ENCODE measurements around the gene REP15.
"Not testable (repeated sequence)": the region's sequence is repeated elsewhere in the genome, so short reads cannot be mapped to it uniquely, and the experiment has no call there.

DNA sequence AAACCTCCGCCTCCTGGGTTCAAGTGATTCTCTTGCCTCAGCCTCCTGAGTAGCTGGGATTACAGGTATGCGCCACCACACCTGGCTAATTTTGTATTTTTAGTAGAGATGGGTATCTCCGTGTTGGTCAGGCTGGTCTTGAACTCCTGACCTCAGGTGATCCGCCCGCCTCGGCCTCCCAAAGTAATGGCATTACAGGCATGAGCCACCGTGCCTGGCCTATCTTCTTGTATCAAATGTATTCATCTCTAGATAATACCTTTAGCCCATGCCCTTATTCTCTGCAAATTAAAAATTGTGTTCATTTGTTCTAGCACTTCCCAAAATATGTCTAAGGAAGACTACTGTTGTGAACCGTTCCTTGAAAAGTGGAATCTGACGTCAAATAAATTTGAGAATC lies 38.1 kb downstream of the REP15 start:
- TF ChIP-seq MYC (IDR thresholded peaks at IDR 0.05; ENCODE audit: low read depth, low read length); POLR2A (IDR thresholded peaks at IDR 0.05; ENCODE audit: extremely low read depth, insufficient read length): not testable (repeated sequence)
- TF ChIP-seq, protein P1, sequence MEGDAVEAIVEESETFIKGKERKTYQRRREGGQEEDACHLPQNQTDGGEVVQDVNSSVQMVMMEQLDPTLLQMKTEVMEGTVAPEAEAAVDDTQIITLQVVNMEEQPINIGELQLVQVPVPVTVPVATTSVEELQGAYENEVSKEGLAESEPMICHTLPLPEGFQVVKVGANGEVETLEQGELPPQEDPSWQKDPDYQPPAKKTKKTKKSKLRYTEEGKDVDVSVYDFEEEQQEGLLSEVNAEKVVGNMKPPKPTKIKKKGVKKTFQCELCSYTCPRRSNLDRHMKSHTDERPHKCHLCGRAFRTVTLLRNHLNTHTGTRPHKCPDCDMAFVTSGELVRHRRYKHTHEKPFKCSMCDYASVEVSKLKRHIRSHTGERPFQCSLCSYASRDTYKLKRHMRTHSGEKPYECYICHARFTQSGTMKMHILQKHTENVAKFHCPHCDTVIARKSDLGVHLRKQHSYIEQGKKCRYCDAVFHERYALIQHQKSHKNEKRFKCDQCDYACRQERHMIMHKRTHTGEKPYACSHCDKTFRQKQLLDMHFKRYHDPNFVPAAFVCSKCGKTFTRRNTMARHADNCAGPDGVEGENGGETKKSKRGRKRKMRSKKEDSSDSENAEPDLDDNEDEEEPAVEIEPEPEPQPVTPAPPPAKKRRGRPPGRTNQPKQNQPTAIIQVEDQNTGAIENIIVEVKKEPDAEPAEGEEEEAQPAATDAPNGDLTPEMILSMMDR (IDR thresholded peaks at IDR 0.05; ENCODE audit: low read depth, low read length): not testable (repeated sequence)
- TF ChIP-seq, protein P2, sequence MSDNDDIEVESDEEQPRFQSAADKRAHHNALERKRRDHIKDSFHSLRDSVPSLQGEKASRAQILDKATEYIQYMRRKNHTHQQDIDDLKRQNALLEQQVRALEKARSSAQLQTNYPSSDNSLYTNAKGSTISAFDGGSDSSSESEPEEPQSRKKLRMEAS (IDR thresholded peaks at IDR 0.05; ENCODE audit: low read depth, low read length): not testable (repeated sequence)
